Immature natural killer cell (primary cell): ENCODE data around the gene SOX9. TPM values are rescaled to one million over a fixed set of nuclear protein-coding genes. Genes with fewer than 3 reads are reported as not detected.
"Not testable (repeated sequence)": the region's sequence is repeated elsewhere in the genome, so short reads cannot be mapped to it uniquely, and the experiment has no call there.

Source experiments
- DNase-seq, 3 donors: peaks; one replicate each; pipeline ENCODE4 v3.0.0; 2022; ENCODE audit warnings: mixed read lengths in 1 of 3
- H3K27ac Mint-ChIP-seq, 6 donors: one replicate each; pipeline ENCODE4 v1.8.0; 2020; ENCODE audit warnings: mixed read lengths in 6 of 6, mild to moderate bottlenecking in 5 of 6, inconsistent platforms in 4 of 6, moderate library complexity in 3 of 6
- H3K27me3 Mint-ChIP-seq, 3 donors: one replicate each; pipeline ENCODE4 v1.8.0; 2020 to 2021; ENCODE audit warnings: low read depth in 3 of 3, mild to moderate bottlenecking in 3 of 3, mixed read lengths in 3 of 3, moderate library complexity in 3 of 3, inconsistent platforms in 1 of 3
- H3K36me3 Mint-ChIP-seq, 3 donors: one replicate each; pipeline ENCODE4 v1.8.0; 2020; ENCODE audit warnings: mixed read lengths in 3 of 3, inconsistent platforms in 2 of 3, mild to moderate bottlenecking in 2 of 3
- H3K4me1 Mint-ChIP-seq, 2 donors: one replicate each; pipeline ENCODE4 v1.8.0; 2020; ENCODE audit warnings: inconsistent platforms in 2 of 2, mild to moderate bottlenecking in 2 of 2, mixed read lengths in 2 of 2, moderate library complexity in 1 of 2
- H3K4me3 Mint-ChIP-seq, 5 donors: one replicate each; pipeline ENCODE4 v1.8.0; 2020; ENCODE audit warnings: mild to moderate bottlenecking in 5 of 5, mixed read lengths in 5 of 5, inconsistent platforms in 3 of 5, moderate library complexity in 3 of 5
- H3K9me3 Mint-ChIP-seq, 6 donors: one replicate each; pipeline ENCODE4 v1.8.0; 2020; ENCODE audit warnings: mild to moderate bottlenecking in 6 of 6, mixed read lengths in 6 of 6, inconsistent platforms in 4 of 6, moderate library complexity in 3 of 6
- polyA plus RNA-seq, 3 donors: library from polyadenylated mRNA; unstranded; fragments of 300-500 nt; fragmentation: Illumina TruSeq; gene quantifications; one replicate each; pipeline ENCODE4 v1.2.3, GENCODE V29; 2021

SOX9 gene
- polyA plus RNA-seq, 3 donors from 2014 or later, result not detected

- no peak overlapping the region for H3K27ac Mint-ChIP-seq
- no peak for DNase-seq
- H3K27me3 Mint-ChIP-seq, result peaks cover 1 to 10% (median 1%) of the 10 kb centered on the region in 3 donors
- H3K4me3 Mint-ChIP-seq, result no peak overlapping the region
- H3K36me3 Mint-ChIP-seq, result peaks cover 0 to 4% (median 0%) of the 10 kb centered on the region in 3 donors
- peaks cover 2 to 20% (median 5%) of the 10 kb centered on the region in 6 donors for H3K9me3 Mint-ChIP-seq
- no peaks in the 10 kb centered on the region for H3K4me1 Mint-ChIP-seq
These were observed 20.4 kb upstream of the SOX9 start for GRCh38 chr17:72100470-72100869.

- H3K9me3 Mint-ChIP-seq, result peaks cover 0 to 20% (median 6%) of the 10 kb centered on the region in 6 donors
- peaks cover 1 to 10% (median 1%) of the 10 kb centered on the region in 3 donors for H3K27me3 Mint-ChIP-seq
- no peaks in the 10 kb centered on the region for H3K4me1 Mint-ChIP-seq
These were observed 19.3 kb upstream of the SOX9 start for GRCh38 chr17:72101526-72101925.

GRCh38 chr17:72102366-72102765, 18.5 kb upstream of the SOX9 start:
- H3K27ac Mint-ChIP-seq, result no peak overlapping the region
- no peak for DNase-seq
- no peaks in the 10 kb centered on the region for H3K4me1 Mint-ChIP-seq
- no peak overlapping the region for H3K4me3 Mint-ChIP-seq
- H3K9me3 Mint-ChIP-seq, result peaks cover 0 to 25% (median 6%) of the 10 kb centered on the region in 6 donors
- H3K27me3 Mint-ChIP-seq, result peaks cover 1 to 10% (median 1%) of the 10 kb centered on the region in 3 donors
- peaks cover 0 to 4% (median 0%) of the 10 kb centered on the region in 3 donors for H3K36me3 Mint-ChIP-seq

More at GRCh38 chr17:72101526-72101925, 19.3 kb upstream of the SOX9 start:
- H3K4me3 Mint-ChIP-seq, result no peak overlapping the region
- DNase-seq, result no peak
- peaks cover 0 to 4% (median 0%) of the 10 kb centered on the region in 3 donors for H3K36me3 Mint-ChIP-seq
- H3K27ac Mint-ChIP-seq, result no peak overlapping the region

- Mint-ChIP-seq H3K4me3 (no peak overlapping the region), H3K27ac (no peak overlapping the region), H3K9me3 (peaks cover 0 to 17% (median 6%) of the 10 kb centered on the region in 6 donors)
These were observed 16.5 kb upstream of the SOX9 start for GRCh38 chr17:72104164-72104862.

GRCh38 chr17:72104863-72105234, 16.0 kb upstream of the SOX9 start:
- Mint-ChIP-seq H3K27ac (no peak overlapping the region), H3K27me3 (peaks cover 0 to 12% (median 1%) of the 10 kb centered on the region in 3 donors), H3K4me1 (no peaks in the 10 kb centered on the region), H3K4me3 (no peak overlapping the region), H3K9me3 (peaks cover 0 to 19% (median 6%) of the 10 kb centered on the region in 6 donors), H3K36me3 (peaks cover 0 to 4% (median 0%) of the 10 kb centered on the region in 3 donors)
- DNase-seq, result no peak

More at GRCh38 chr17:72104164-72104862, 16.5 kb upstream of the SOX9 start:
- peaks cover 0 to 4% (median 0%) of the 10 kb centered on the region in 3 donors for H3K36me3 Mint-ChIP-seq
- no peak for DNase-seq
- peaks cover 0 to 12% (median 1%) of the 10 kb centered on the region in 3 donors for H3K27me3 Mint-ChIP-seq
- H3K4me1 Mint-ChIP-seq, result no peaks in the 10 kb centered on the region

GRCh38 chr17:72107100-72107499, 13.7 kb upstream of the SOX9 start:
- Mint-ChIP-seq H3K27ac (no peak overlapping the region), H3K4me3 (no peak overlapping the region), H3K4me1 (no peaks in the 10 kb centered on the region), H3K9me3 (peaks cover 0 to 28% (median 5%) of the 10 kb centered on the region in 6 donors), H3K36me3 (peaks cover 0 to 4% (median 0%) of the 10 kb centered on the region in 3 donors), H3K27me3 (peaks cover 0 to 12% (median 1%) of the 10 kb centered on the region in 3 donors)
- no peak for DNase-seq

- peak overlapping the region in 1 of 5 donors; percentile 2 for H3K4me3 Mint-ChIP-seq
- H3K36me3 Mint-ChIP-seq, result no peaks in the 10 kb centered on the region
- peaks cover 0 to 14% (median 0%) of the 10 kb centered on the region in 3 donors for H3K27me3 Mint-ChIP-seq
- no peaks in the 10 kb centered on the region for H3K4me1 Mint-ChIP-seq
- DNase-seq, result no peak
- peaks cover 0 to 22% (median 4%) of the 10 kb centered on the region in 6 donors for H3K9me3 Mint-ChIP-seq
- no peak overlapping the region for H3K27ac Mint-ChIP-seq
These were observed 10.4 kb upstream of the SOX9 start for GRCh38 chr17:72110231-72110941.

- H3K36me3 Mint-ChIP-seq, result no peaks in the 10 kb centered on the region
- H3K27me3 Mint-ChIP-seq, result peaks cover 0 to 16% (median under 1%) of the 10 kb centered on the region in 3 donors
- H3K4me1 Mint-ChIP-seq, result no peaks in the 10 kb centered on the region
- H3K9me3 Mint-ChIP-seq, result peaks cover 0 to 20% (median 4%) of the 10 kb centered on the region in 6 donors
- DNase-seq, result no peak
- H3K27ac Mint-ChIP-seq, result no peak overlapping the region
- H3K4me3 Mint-ChIP-seq, result no peak overlapping the region
These were observed 9.9 kb upstream of the SOX9 start for GRCh38 chr17:72110942-72111318.

GRCh38 chr17:72111336-72111923, 9.4 kb upstream of the SOX9 start:
- peaks cover 0 to 20% (median 4%) of the 10 kb centered on the region in 6 donors for H3K9me3 Mint-ChIP-seq
- H3K27ac Mint-ChIP-seq, result no peak overlapping the region
- no peak overlapping the region for H3K4me3 Mint-ChIP-seq
- no peak for DNase-seq
- H3K36me3 Mint-ChIP-seq, result no peaks in the 10 kb centered on the region
- H3K4me1 Mint-ChIP-seq, result no peaks in the 10 kb centered on the region
- peaks cover 0 to 18% (median 5%) of the 10 kb centered on the region in 3 donors for H3K27me3 Mint-ChIP-seq

GRCh38 chr17:72111926-72112325, 8.9 kb upstream of the SOX9 start:
- H3K27ac Mint-ChIP-seq, DNase-seq, H3K4me1 Mint-ChIP-seq, H3K4me3 Mint-ChIP-seq, H3K36me3 Mint-ChIP-seq: not testable (repeated sequence)
- H3K27me3 Mint-ChIP-seq, result peaks cover 0 to 21% (median 5%) of the 10 kb centered on the region in 3 donors
- peaks cover 0 to 16% (median 2%) of the 10 kb centered on the region in 6 donors for H3K9me3 Mint-ChIP-seq

GRCh38 chr17:72113751-72114150, 7.1 kb upstream of the SOX9 start:
- peaks cover 0 to 17% (median 0%) of the 10 kb centered on the region in 6 donors for H3K9me3 Mint-ChIP-seq
- no peaks in the 10 kb centered on the region for H3K36me3 Mint-ChIP-seq
- DNase-seq, result no peak
- H3K27me3 Mint-ChIP-seq, result peaks cover 2 to 30% (median 12%) of the 10 kb centered on the region in 3 donors
- H3K27ac Mint-ChIP-seq, result no peak overlapping the region
- no peak overlapping the region for H3K4me3 Mint-ChIP-seq
- H3K4me1 Mint-ChIP-seq, result no peaks in the 10 kb centered on the region

GRCh38 chr17:72115781-72116525, 4.9 kb upstream of the SOX9 start:
- Mint-ChIP-seq H3K27me3 (peaks cover 14 to 39% (median 16%) of the 10 kb centered on the region in 3 donors), H3K27ac (no peak overlapping the region), H3K4me3 (no peak overlapping the region), H3K9me3 (peaks cover 0 to 13% (median 0%) of the 10 kb centered on the region in 6 donors), H3K4me1 (no peaks in the 10 kb centered on the region), H3K36me3 (no peaks in the 10 kb centered on the region)
- no peak for DNase-seq
